Measurements from ENCODE around the gene ADAMTSL3.
A peak's percentile ranks its signal among the peaks of the same experiment; 100 is the strongest.
"Not testable (repeated sequence)": the region's sequence is repeated elsewhere in the genome, so short reads cannot be mapped to it uniquely, and the experiment has no call there.

The ADAMTSL3 gene

GRCh38 chr15:83700082-83700481 lies 46.2 kb downstream of the ADAMTSL3 start:
- DNase-seq = no peak

GRCh38 chr15:83702314-83702713 lies 48.4 kb downstream of the ADAMTSL3 start:
- not testable (repeated sequence) for DNase-seq

GRCh38 chr15:83708328-83708727 lies 54.4 kb downstream of the ADAMTSL3 start:
- DNase-seq = no peak

GRCh38 chr15:83709241-83709640 lies 55.3 kb downstream of the ADAMTSL3 start:
- no peak for DNase-seq

- no peak for DNase-seq
Observed at GRCh38 chr15:83709811-83710210, 55.9 kb downstream of the ADAMTSL3 start.

- no peak for DNase-seq
Observed at GRCh38 chr15:83710452-83710851, 56.5 kb downstream of the ADAMTSL3 start.

GRCh38 chr15:83711236-83711635 lies 57.3 kb downstream of the ADAMTSL3 start:
- DNase-seq = no peak

- DNase-seq = no peak
Observed at GRCh38 chr15:83713242-83713641, 59.3 kb downstream of the ADAMTSL3 start.

GRCh38 chr15:83714939-83715628 lies 61.2 kb downstream of the ADAMTSL3 start:
- no peak for DNase-seq

- no peak for DNase-seq
Observed at GRCh38 chr15:83716605-83717004, 62.7 kb downstream of the ADAMTSL3 start.

- DNase-seq = no peak
Observed at GRCh38 chr15:83717010-83717409, 63.1 kb downstream of the ADAMTSL3 start.

GRCh38 chr15:83720468-83720867 lies 66.5 kb downstream of the ADAMTSL3 start:
- DNase-seq = no peak

GRCh38 chr15:83721031-83721430 lies 67.1 kb downstream of the ADAMTSL3 start:
- DNase-seq = no peak

- no peak for DNase-seq
Observed at GRCh38 chr15:83721981-83722380, 68.1 kb downstream of the ADAMTSL3 start.

GRCh38 chr15:83723216-83723615 lies 69.3 kb downstream of the ADAMTSL3 start:
- no peak for DNase-seq

- DNase-seq = no peak
Observed at GRCh38 chr15:83732196-83732595, 78.3 kb downstream of the ADAMTSL3 start.

- no peak for DNase-seq
Observed at GRCh38 chr15:83732770-83733169, 78.8 kb downstream of the ADAMTSL3 start.

GRCh38 chr15:83733206-83733605 lies 79.3 kb downstream of the ADAMTSL3 start:
- DNase-seq = no peak

- no peak for DNase-seq
Observed at GRCh38 chr15:83733691-83734090, 79.8 kb downstream of the ADAMTSL3 start.

GRCh38 chr15:83734487-83734886 lies 80.6 kb downstream of the ADAMTSL3 start:
- no peak for DNase-seq

- no peak for DNase-seq
Observed at GRCh38 chr15:83739629-83740028, 85.7 kb downstream of the ADAMTSL3 start.

GRCh38 chr15:83745771-83746170 lies 91.8 kb downstream of the ADAMTSL3 start:
- DNase-seq = no peak

GRCh38 chr15:83746231-83746630 lies 92.3 kb downstream of the ADAMTSL3 start:
- DNase-seq = no peak

- DNase-seq = peak in 1 of 2 donors; percentile 54
Observed at GRCh38 chr15:83747050-83747717, 93.3 kb downstream of the ADAMTSL3 start.
